GM12891 (cell line): ENCODE data around the gene CAPN10.

Experiments
- DNase-seq: peaks from one replicate; pipeline ENCODE4 v3.0.0; 2011; ENCODE audit warnings: low spot score; ENCODE audit not compliant: insufficient read length
- FAIRE-seq: peaks from 2 replicates; lab custom pipeline; 2011; peaks lifted over from hg19 to GRCh38; lab: Jason Lieb, UNC
- POLR2AphosphoS5 ChIP-seq: IDR thresholded peaks from 2 replicates; pipeline ENCODE4 v1.6.1; 2011; ENCODE audit warnings: low read depth, low read length, control low read depth
- POU2F2 ChIP-seq: IDR thresholded peaks from 2 replicates; pipeline ENCODE4 v1.6.1; 2011; ENCODE audit warnings: low read depth, mild to moderate bottlenecking, control low read depth, low read length, moderate library complexity
- SPI1 ChIP-seq: IDR thresholded peaks from 2 replicates; pipeline ENCODE4 v1.6.1; 2011; ENCODE audit warnings: low read depth, low read length, control low read depth

Gene CAPN10

DNA sequence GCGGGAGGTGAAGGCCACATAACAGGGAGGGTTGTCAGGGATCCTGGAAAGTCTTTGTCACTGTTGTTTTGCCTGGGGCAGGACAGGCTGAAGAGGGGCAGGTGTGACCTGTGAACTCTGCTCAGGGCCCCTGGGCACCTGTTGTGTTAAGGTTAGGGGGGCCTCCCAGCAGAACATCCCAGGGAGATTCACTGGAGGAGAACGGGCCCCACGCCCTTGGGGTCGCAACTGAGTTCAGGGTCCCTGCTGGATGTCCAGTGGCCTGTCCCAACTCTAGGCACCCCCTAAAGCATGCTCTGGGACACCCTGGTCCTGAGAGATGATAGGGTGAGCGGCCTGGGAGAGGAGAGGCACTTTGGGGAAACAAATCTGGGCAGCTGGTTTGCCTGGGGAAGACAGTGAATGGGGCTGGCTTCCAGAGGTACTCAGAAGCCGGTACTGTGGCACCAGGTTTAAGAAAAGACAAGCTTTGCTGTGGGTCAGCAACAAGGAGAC is 61.7 kb downstream of the CAPN10 start:
- TF ChIP-seq SPI1 (no peak), POU2F2 (no peak), POLR2AphosphoS5 (no peak)
- no peak for DNase-seq
- no peak for FAIRE-seq
